Adipocyte (in vitro differentiated cells): ENCODE results near the gene UVRAG.

Source experiments
- DNase-seq: peaks from one replicate; pipeline ENCODE4 v3.0.0-alpha.2; 2015; ENCODE audit warnings: low read depth
- H3K27me3 ChIP-seq: replicated peaks from 2 replicates; pipeline ENCODE4 v1.7.0; 2013; ENCODE audit warnings: mild to moderate bottlenecking, low read length, moderate library complexity; ENCODE audit not compliant: control insufficient read depth, insufficient read depth
- H3K36me3 ChIP-seq: 2 replicates; pipeline ENCODE4 v1.7.0; 2013; ENCODE audit warnings: low read length, mild to moderate bottlenecking, moderate library complexity; ENCODE audit not compliant: control insufficient read depth, insufficient read depth, severe bottlenecking
- H3K4me1 ChIP-seq: 2 replicates; pipeline ENCODE4 v1.7.0; 2013; ENCODE audit warnings: mild to moderate bottlenecking, low read length, moderate library complexity; ENCODE audit not compliant: control insufficient read depth, insufficient read depth
- H3K4me3 ChIP-seq: 2 replicates; pipeline ENCODE4 v1.7.0; 2013; ENCODE audit warnings: mild to moderate bottlenecking, low read length, moderate library complexity
- H3K9ac ChIP-seq: 2 replicates; pipeline ENCODE4 v1.7.0; 2013; ENCODE audit warnings: mild to moderate bottlenecking, low read length, moderate library complexity
- H3K9me3 ChIP-seq: 2 replicates; pipeline ENCODE4 v1.7.0; 2013; ENCODE audit warnings: mild to moderate bottlenecking, low read length, moderate library complexity; ENCODE audit not compliant: control insufficient read depth

Gene UVRAG

GRCh38 chr11:75827562-75827961 is 12.6 kb downstream of the UVRAG start:
- no peak overlapping the region for H3K4me3 ChIP-seq
- peak; percentile 31 for DNase-seq
- H3K27me3 ChIP-seq = no peaks in the 10 kb centered on the region
- H3K4me1 ChIP-seq = peaks cover 58% of the 10 kb centered on the region
- H3K9me3 ChIP-seq = no peaks in the 10 kb centered on the region
- H3K36me3 ChIP-seq = no peaks in the 10 kb centered on the region
- peak overlapping the region; percentile 54 for H3K9ac ChIP-seq

GRCh38 chr11:75831915-75832502 is 17.0 kb downstream of the UVRAG start:
- Histone ChIP-seq H3K4me1 (peaks cover 38% of the 10 kb centered on the region), H3K9me3 (no peaks in the 10 kb centered on the region), H3K27me3 (no peaks in the 10 kb centered on the region), H3K4me3 (no peak overlapping the region), H3K36me3 (no peaks in the 10 kb centered on the region), H3K9ac (no peak overlapping the region)
- no peak for DNase-seq

GRCh38 chr11:75834728-75835127 is 19.7 kb downstream of the UVRAG start:
- Histone ChIP-seq H3K27me3 (no peaks in the 10 kb centered on the region), H3K9ac (no peak overlapping the region), H3K4me1 (peaks cover 19% of the 10 kb centered on the region), H3K9me3 (no peaks in the 10 kb centered on the region), H3K36me3 (peaks cover 9% of the 10 kb centered on the region), H3K4me3 (no peak overlapping the region)
- DNase-seq = no peak

- H3K4me1 ChIP-seq = peaks cover 26% of the 10 kb centered on the region
- no peaks in the 10 kb centered on the region for H3K27me3 ChIP-seq
- peaks cover 9% of the 10 kb centered on the region for H3K36me3 ChIP-seq
- H3K4me3 ChIP-seq = no peak overlapping the region
- DNase-seq = no peak
- no peaks in the 10 kb centered on the region for H3K9me3 ChIP-seq
- H3K9ac ChIP-seq = no peak overlapping the region
Observed at GRCh38 chr11:75836417-75836816, 21.4 kb downstream of the UVRAG start.

- H3K4me3 ChIP-seq = peak overlapping the region; percentile 54
- H3K9me3 ChIP-seq = no peaks in the 10 kb centered on the region
- H3K9ac ChIP-seq = peak overlapping the region; percentile 62
- peaks cover 28% of the 10 kb centered on the region for H3K4me1 ChIP-seq
- peaks cover 9% of the 10 kb centered on the region for H3K36me3 ChIP-seq
- no peaks in the 10 kb centered on the region for H3K27me3 ChIP-seq
- peak; percentile 43 for DNase-seq
Observed at GRCh38 chr11:75839851-75840250, 24.8 kb downstream of the UVRAG start.

- Histone ChIP-seq H3K9me3 (no peaks in the 10 kb centered on the region), H3K4me3 (peak overlapping the region; percentile 54), H3K36me3 (peaks cover 9% of the 10 kb centered on the region), H3K9ac (peak overlapping the region; percentile 62), H3K4me1 (peaks cover 28% of the 10 kb centered on the region), H3K27me3 (no peaks in the 10 kb centered on the region)
- DNase-seq = peak; percentile 43
Observed at GRCh38 chr11:75840522-75840921, 25.5 kb downstream of the UVRAG start.

- DNase-seq = no peak
- no peak overlapping the region for H3K4me3 ChIP-seq
- H3K9me3 ChIP-seq = no peaks in the 10 kb centered on the region
- H3K36me3 ChIP-seq = peaks cover 9% of the 10 kb centered on the region
- H3K27me3 ChIP-seq = no peaks in the 10 kb centered on the region
- H3K9ac ChIP-seq = no peak overlapping the region
- H3K4me1 ChIP-seq = peaks cover 28% of the 10 kb centered on the region
Observed at GRCh38 chr11:75841739-75842138, 26.7 kb downstream of the UVRAG start.

GRCh38 chr11:75845324-75845723 is 30.3 kb downstream of the UVRAG start:
- no peaks in the 10 kb centered on the region for H3K27me3 ChIP-seq
- no peaks in the 10 kb centered on the region for H3K36me3 ChIP-seq

GRCh38 chr11:75849894-75850293 is 34.9 kb downstream of the UVRAG start:
- DNase-seq = no peak
- Histone ChIP-seq H3K4me3 (no peak overlapping the region), H3K4me1 (peaks cover 20% of the 10 kb centered on the region), H3K27me3 (no peaks in the 10 kb centered on the region), H3K9ac (no peak overlapping the region), H3K9me3 (no peaks in the 10 kb centered on the region), H3K36me3 (no peaks in the 10 kb centered on the region)

More at GRCh38 chr11:75845324-75845723, 30.3 kb downstream of the UVRAG start:
- no peak overlapping the region for H3K9ac ChIP-seq
- H3K4me1 ChIP-seq = peaks cover 20% of the 10 kb centered on the region
- DNase-seq = no peak
- H3K4me3 ChIP-seq = no peak overlapping the region
- no peaks in the 10 kb centered on the region for H3K9me3 ChIP-seq

GRCh38 chr11:75850787-75851186 is 35.8 kb downstream of the UVRAG start:
- peak; percentile 30 for DNase-seq
- peak overlapping the region; percentile 61 for H3K4me3 ChIP-seq
- H3K36me3 ChIP-seq = no peaks in the 10 kb centered on the region
- H3K27me3 ChIP-seq = no peaks in the 10 kb centered on the region
- H3K4me1 ChIP-seq = peaks cover 20% of the 10 kb centered on the region
- H3K9ac ChIP-seq = peak overlapping the region; percentile 77
- no peaks in the 10 kb centered on the region for H3K9me3 ChIP-seq

GRCh38 chr11:75851203-75851602 is 36.2 kb downstream of the UVRAG start:
- H3K4me1 ChIP-seq = peaks cover 20% of the 10 kb centered on the region
- peak overlapping the region; percentile 77 for H3K9ac ChIP-seq
- no peaks in the 10 kb centered on the region for H3K36me3 ChIP-seq
- H3K9me3 ChIP-seq = no peaks in the 10 kb centered on the region
- H3K27me3 ChIP-seq = no peaks in the 10 kb centered on the region
- H3K4me3 ChIP-seq = peak overlapping the region; percentile 61
- DNase-seq = peak; percentile 57
